HG03196 (cell line): Measurements from ENCODE around the gene ZC3H13.
A peak's percentile ranks its signal among the peaks of the same experiment; 100 is the strongest.

Source experiments
- ATAC-seq: cut with Tn5 transposase; IDR thresholded peaks from one replicate; pipeline ENCODE4 v1.9.1; 2021; ENCODE audit not compliant: unreplicated experiment

Gene ZC3H13

GRCh38 chr13:46052319-46053161, at the start of gene ZC3H13:
Gene ZC3H13, minus strand, starts transcription at chr13:46052746. Its CDS starts 7,239 bp downstream, at chr13:46045507.
- ATAC-seq = peak; percentile 99

GRCh38 chr13:46102255-46102605, 49.7 kb upstream of the ZC3H13 start:
- no peak for ATAC-seq

- no peak for ATAC-seq
These were observed 49.1 kb upstream of the ZC3H13 start for GRCh38 chr13:46101484-46102254.

- ATAC-seq = no peak
These were observed 48.5 kb upstream of the ZC3H13 start for GRCh38 chr13:46101002-46101401.

GRCh38 chr13:46100191-46100815, 47.8 kb upstream of the ZC3H13 start:
- no peak for ATAC-seq

GRCh38 chr13:46097663-46098062, 45.1 kb upstream of the ZC3H13 start:
- ATAC-seq = no peak

GRCh38 chr13:46097015-46097414, 44.5 kb upstream of the ZC3H13 start:
- ATAC-seq = no peak

- no peak for ATAC-seq
These were observed 41.9 kb upstream of the ZC3H13 start for GRCh38 chr13:46094478-46094877.

- no peak for ATAC-seq
These were observed 36.4 kb upstream of the ZC3H13 start for GRCh38 chr13:46088821-46089562.

GRCh38 chr13:46087481-46087880, 34.9 kb upstream of the ZC3H13 start:
- ATAC-seq = no peak

GRCh38 chr13:46086985-46087384, 34.4 kb upstream of the ZC3H13 start:
- no peak for ATAC-seq

- no peak for ATAC-seq
These were observed 33.9 kb upstream of the ZC3H13 start for GRCh38 chr13:46086421-46086922.

GRCh38 chr13:46085737-46086136, 33.2 kb upstream of the ZC3H13 start:
- ATAC-seq = no peak

GRCh38 chr13:46082324-46082723, 29.8 kb upstream of the ZC3H13 start:
- no peak for ATAC-seq

GRCh38 chr13:46079770-46080169, 27.2 kb upstream of the ZC3H13 start:
- ATAC-seq = no peak

- no peak for ATAC-seq
These were observed 24.7 kb upstream of the ZC3H13 start for GRCh38 chr13:46077265-46077664.

- ATAC-seq = no peak
These were observed 24.3 kb upstream of the ZC3H13 start for GRCh38 chr13:46076827-46077226.

- ATAC-seq = no peak
These were observed 23.3 kb upstream of the ZC3H13 start for GRCh38 chr13:46075811-46076210.

- ATAC-seq = peak; percentile 77
These were observed 19.2 kb upstream of the ZC3H13 start for GRCh38 chr13:46071590-46072249.

GRCh38 chr13:46063292-46063691, 10.7 kb upstream of the ZC3H13 start:
- ATAC-seq = no peak
